ENCODE measurements around the gene RNF150.

Gene RNF150

GRCh38 chr4:140930557-140930956 is 202.7 kb downstream of the RNF150 start:
- no peak for DNase-seq (ENCODE audit: insufficient read length)
- TF ChIP-seq POLR2AphosphoS5 (IDR thresholded peaks at IDR 0.05; ENCODE audit: low read depth, low read length) (no peak), TAF1 (IDR thresholded peaks at IDR 0.05; ENCODE audit: borderline replicate concordance, low read depth, low read length) (no peak), POLR2A (IDR thresholded peaks at IDR 0.05; ENCODE audit: low read depth, low read length) (no peak)
- no peak for FAIRE-seq

GRCh38 chr4:140930011-140930410 is 203.3 kb downstream of the RNF150 start:
- FAIRE-seq: no peak
- TF ChIP-seq POLR2AphosphoS5 (IDR thresholded peaks at IDR 0.05; ENCODE audit: low read depth, low read length): no peak
- no peak for TF ChIP-seq TAF1 (IDR thresholded peaks at IDR 0.05; ENCODE audit: borderline replicate concordance, low read depth, low read length)
- no peak for TF ChIP-seq POLR2A (IDR thresholded peaks at IDR 0.05; ENCODE audit: low read depth, low read length)
- no peak for DNase-seq (ENCODE audit: insufficient read length)

- FAIRE-seq (no peak), DNase-seq (ENCODE audit: insufficient read length) (no peak)
- TF ChIP-seq POLR2AphosphoS5 (IDR thresholded peaks at IDR 0.05; ENCODE audit: low read depth, low read length) (no peak), TAF1 (IDR thresholded peaks at IDR 0.05; ENCODE audit: borderline replicate concordance, low read depth, low read length) (no peak), POLR2A (IDR thresholded peaks at IDR 0.05; ENCODE audit: low read depth, low read length) (no peak)
Measured at GRCh38 chr4:140928880-140929279, 204.4 kb downstream of the RNF150 start.

GRCh38 chr4:140926672-140927071 is 206.6 kb downstream of the RNF150 start:
- FAIRE-seq (no peak), DNase-seq (ENCODE audit: insufficient read length) (no peak)
- TF ChIP-seq TAF1 (IDR thresholded peaks at IDR 0.05; ENCODE audit: borderline replicate concordance, low read depth, low read length): no peak

- no peak for DNase-seq (ENCODE audit: insufficient read length)
- FAIRE-seq: no peak
- no peak for TF ChIP-seq POLR2A (IDR thresholded peaks at IDR 0.05; ENCODE audit: low read depth, low read length)
Measured at GRCh38 chr4:140925417-140925816, 207.9 kb downstream of the RNF150 start.

GRCh38 chr4:140924761-140925392 is 208.4 kb downstream of the RNF150 start:
- DNase-seq (ENCODE audit: insufficient read length): no peak
- no peak for TF ChIP-seq POLR2A (IDR thresholded peaks at IDR 0.05; ENCODE audit: low read depth, low read length)
- TF ChIP-seq TAF1 (IDR thresholded peaks at IDR 0.05; ENCODE audit: borderline replicate concordance, low read depth, low read length): no peak
- no peak for TF ChIP-seq POLR2AphosphoS5 (IDR thresholded peaks at IDR 0.05; ENCODE audit: low read depth, low read length)
- FAIRE-seq: no peak

DNA sequence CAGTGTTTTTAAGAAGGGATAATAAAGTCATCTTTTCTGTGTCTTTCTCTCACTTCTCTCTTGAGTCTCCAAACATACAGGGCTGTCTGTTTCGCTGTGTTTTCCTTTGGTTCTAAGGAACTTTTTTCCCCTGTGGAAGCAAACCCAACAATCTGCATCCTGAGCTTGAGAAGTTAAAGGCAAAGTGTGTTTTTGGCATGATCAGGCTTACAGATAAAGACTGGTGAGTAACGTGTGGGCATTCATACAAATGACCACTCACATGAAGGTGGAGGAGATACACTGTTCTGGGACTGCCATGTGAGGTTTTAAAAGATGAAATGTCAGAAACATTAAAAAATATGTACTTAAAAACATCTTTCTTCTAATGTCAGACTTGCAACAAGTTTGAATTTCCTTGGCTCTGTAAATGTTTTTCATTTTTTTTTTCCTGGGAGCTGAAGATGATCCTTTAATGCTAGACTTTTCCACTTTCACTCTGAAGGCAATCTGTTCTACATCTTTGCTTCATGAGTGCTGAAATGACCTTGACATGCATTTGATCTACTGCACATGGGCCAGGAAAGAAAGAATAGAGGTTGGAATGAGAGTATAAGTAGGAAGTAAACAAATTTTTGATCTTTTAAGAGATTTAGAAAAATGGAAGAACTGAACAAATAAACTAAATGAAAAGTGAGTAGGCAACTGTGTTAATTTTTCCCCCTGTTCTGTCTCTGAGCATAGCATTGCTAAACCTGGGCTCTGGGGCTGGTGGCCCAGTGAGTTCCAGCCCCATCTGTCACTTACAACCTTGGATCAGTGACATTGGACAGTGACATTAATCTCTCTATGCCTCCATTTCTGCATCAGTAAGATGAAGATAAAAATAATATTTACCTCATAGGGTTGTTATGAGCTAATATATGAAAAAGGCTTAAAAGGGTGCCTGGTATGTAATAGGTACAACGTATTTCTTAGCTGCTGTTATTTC is 226.0 kb downstream of the RNF150 start:
- FAIRE-seq: no peak
- TF ChIP-seq TAF1 (IDR thresholded peaks at IDR 0.05; ENCODE audit: borderline replicate concordance, low read depth, low read length) (no peak), POLR2A (IDR thresholded peaks at IDR 0.05; ENCODE audit: low read depth, low read length) (no peak), POLR2AphosphoS5 (IDR thresholded peaks at IDR 0.05; ENCODE audit: low read depth, low read length) (no peak)

DNA sequence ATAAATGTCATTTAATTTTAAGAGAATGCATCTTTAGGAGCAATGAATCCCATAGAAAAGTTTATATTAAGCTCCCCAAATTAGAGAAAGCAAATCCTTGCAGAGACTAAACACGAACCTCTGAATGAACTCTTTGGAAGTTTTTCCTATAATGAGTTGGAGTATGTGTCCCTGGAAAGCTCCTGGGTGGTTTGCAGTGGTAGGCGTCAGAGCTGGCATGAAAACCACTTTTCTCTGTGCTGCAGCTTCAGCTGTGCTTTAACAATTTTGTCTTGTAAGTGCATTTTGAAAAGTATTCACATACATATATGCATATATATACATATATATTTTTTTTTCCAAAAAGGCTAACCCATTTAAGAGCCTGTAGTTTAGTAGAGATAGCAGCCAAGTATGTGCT is 228.4 kb downstream of the RNF150 start:
- no peak for DNase-seq (ENCODE audit: insufficient read length)
- TF ChIP-seq POLR2AphosphoS5 (IDR thresholded peaks at IDR 0.05; ENCODE audit: low read depth, low read length) (no peak), TAF1 (IDR thresholded peaks at IDR 0.05; ENCODE audit: borderline replicate concordance, low read depth, low read length) (no peak), POLR2A (IDR thresholded peaks at IDR 0.05; ENCODE audit: low read depth, low read length) (no peak)
- no peak for FAIRE-seq

More for the DNA sequence above, 226.0 kb downstream of the RNF150 start:
- DNase-seq (ENCODE audit: insufficient read length): no peak

GRCh38 chr4:140903522-140904475 is 229.5 kb downstream of the RNF150 start:
- DNase-seq (ENCODE audit: insufficient read length): no peak
- FAIRE-seq: no peak
- TF ChIP-seq POLR2AphosphoS5 (IDR thresholded peaks at IDR 0.05; ENCODE audit: low read depth, low read length): no peak
- no peak for TF ChIP-seq POLR2A (IDR thresholded peaks at IDR 0.05; ENCODE audit: low read depth, low read length)
- no peak for TF ChIP-seq TAF1 (IDR thresholded peaks at IDR 0.05; ENCODE audit: borderline replicate concordance, low read depth, low read length)

- no peak for TF ChIP-seq POLR2A (IDR thresholded peaks at IDR 0.05; ENCODE audit: low read depth, low read length)
- TF ChIP-seq POLR2AphosphoS5 (IDR thresholded peaks at IDR 0.05; ENCODE audit: low read depth, low read length): no peak
- TF ChIP-seq TAF1 (IDR thresholded peaks at IDR 0.05; ENCODE audit: borderline replicate concordance, low read depth, low read length): no peak
- FAIRE-seq (no peak), DNase-seq (ENCODE audit: insufficient read length) (no peak)
Measured at GRCh38 chr4:140901736-140902336, 231.4 kb downstream of the RNF150 start.

DNA sequence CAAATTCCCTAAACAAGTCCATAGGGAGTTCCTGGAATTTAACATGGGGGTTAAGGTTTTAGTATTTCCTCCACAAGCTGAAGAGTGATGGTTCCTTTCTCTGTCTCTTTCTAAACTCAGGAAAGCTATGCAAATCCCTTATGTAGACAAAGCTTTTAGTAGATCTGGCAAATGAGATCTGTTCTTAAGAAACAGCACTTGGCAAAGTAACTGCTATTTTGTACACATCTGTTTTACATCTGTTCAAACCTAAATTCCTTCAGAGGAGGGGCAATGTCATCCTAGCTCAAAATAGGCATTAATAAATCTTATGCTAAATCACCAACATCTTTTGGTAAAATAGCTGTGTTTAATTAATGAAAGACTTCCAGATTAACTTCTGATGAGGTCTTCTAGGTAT is 239.3 kb downstream of the RNF150 start:
- no peak for DNase-seq (ENCODE audit: insufficient read length)
- FAIRE-seq: no peak
- TF ChIP-seq POLR2A (IDR thresholded peaks at IDR 0.05; ENCODE audit: low read depth, low read length) (no peak), TAF1 (IDR thresholded peaks at IDR 0.05; ENCODE audit: borderline replicate concordance, low read depth, low read length) (no peak), POLR2AphosphoS5 (IDR thresholded peaks at IDR 0.05; ENCODE audit: low read depth, low read length) (no peak)

All from GM12892 (cell line).